Liver (tissue), 9 donors: ENCODE measurements around the gene RAB35. TPM values are rescaled to one million over a fixed set of nuclear protein-coding genes. Genes with fewer than 3 reads are reported as not detected.

ENCODE experiments used
- DNase-seq: peaks from one replicate; pipeline ENCODE4 v3.0.0-alpha.2; 2017; ENCODE audit warnings: low spot score
- H3K27ac ChIP-seq, 2 donors: one replicate each; pipeline ENCODE4 v1.7.0; 2013; ENCODE audit warnings: inconsistent platforms in 2 of 2, low read length in 2 of 2, control low read depth in 1 of 2, low read depth in 1 of 2, mild to moderate bottlenecking in 1 of 2
- H3K27me3 ChIP-seq, 4 donors: one replicate each; pipeline versions ENCODE4 v1.6.1 to v1.7.0; 2013; ENCODE audit warnings: low read length in 3 of 4, inconsistent platforms in 1 of 4, mild to moderate bottlenecking in 1 of 4, moderate library complexity in 1 of 4; ENCODE audit not compliant: control insufficient read depth in 4 of 4, insufficient read depth in 4 of 4
- H3K36me3 ChIP-seq, 4 donors: one replicate each; pipeline versions ENCODE4 v1.6.1 to v1.7.0; 2013; ENCODE audit warnings: low read length in 3 of 4, mild to moderate bottlenecking in 3 of 4, low read depth in 1 of 4, moderate library complexity in 1 of 4; ENCODE audit not compliant: control insufficient read depth in 4 of 4, insufficient read depth in 3 of 4
- H3K4me1 ChIP-seq, 4 donors: one replicate each; pipeline versions ENCODE4 v1.6.1 to v1.7.0; 2013; ENCODE audit warnings: low read length in 3 of 4, mild to moderate bottlenecking in 3 of 4, moderate library complexity in 1 of 4; ENCODE audit not compliant: control insufficient read depth in 4 of 4, insufficient read depth in 4 of 4
- H3K4me3 ChIP-seq, 3 donors: one replicate each; pipeline versions ENCODE4 v1.6.1 to v1.7.0; 2013; ENCODE audit warnings: low read length in 3 of 3, control low read depth in 1 of 3, low read depth in 1 of 3, mild to moderate bottlenecking in 1 of 3
- H3K9ac ChIP-seq, 2 donors: one replicate each; pipeline ENCODE4 v1.7.0; 2013; ENCODE audit warnings: low read length in 2 of 2, mild to moderate bottlenecking in 2 of 2, moderate library complexity in 2 of 2, control low read depth in 1 of 2, low read depth in 1 of 2
- H3K9me3 ChIP-seq, 4 donors: one replicate each; pipeline versions ENCODE4 v1.6.1 to v1.7.0; 2013; ENCODE audit warnings: low read length in 3 of 4; ENCODE audit not compliant: control insufficient read depth in 4 of 4
- CTCF ChIP-seq: fragments of 150-350 bp; IDR thresholded peaks from 2 replicates; pipeline ENCODE4 v1.5.1; 2017; ENCODE audit warnings: improper control_type of control experiment, low read depth, low read length; ENCODE audit not compliant: missing input control
- EGR1 ChIP-seq, 2 donors: IDR thresholded peaks; 2 replicates each; pipeline ENCODE4 v1.6.1; 2016 to 2018; ENCODE audit warnings: antibody characterized with exemption in 2 of 2, low read depth in 2 of 2
- FOXA1 ChIP-seq: IDR thresholded peaks from 2 replicates; pipeline ENCODE4 v1.6.1; 2016; ENCODE audit warnings: antibody characterized with exemption
- FOXA2 ChIP-seq: IDR thresholded peaks from 2 replicates; pipeline ENCODE4 v1.6.1; 2016; ENCODE audit warnings: antibody characterized with exemption
- GABPA ChIP-seq, 2 donors: IDR thresholded peaks in 1 of 2; conservative IDR thresholded peaks in 1 of 2; 2 replicates each; pipeline ENCODE4 v1.6.1; 2016; ENCODE audit warnings: antibody characterized with exemption in 2 of 2, mild to moderate bottlenecking in 1 of 2, moderate library complexity in 1 of 2
- HNF4G ChIP-seq: IDR thresholded peaks from 2 replicates; pipeline ENCODE4 v1.6.1; 2016; ENCODE audit warnings: antibody characterized with exemption
- JUND ChIP-seq, 2 donors: IDR thresholded peaks; 2 replicates each; pipeline ENCODE4 v1.6.1; 2016; ENCODE audit warnings: antibody characterized with exemption in 2 of 2
- NR2F2 ChIP-seq: IDR thresholded peaks from 2 replicates; pipeline ENCODE4 v1.6.1; 2016; ENCODE audit warnings: antibody characterized with exemption
- RAD21 ChIP-seq, 2 donors: IDR thresholded peaks; 2 replicates each; pipeline ENCODE4 v1.6.1; 2016; ENCODE audit warnings: antibody characterized with exemption in 2 of 2, mild to moderate bottlenecking in 2 of 2
- REST ChIP-seq: IDR thresholded peaks from 2 replicates; pipeline ENCODE4 v1.6.1; 2016; ENCODE audit warnings: antibody characterized with exemption, mild to moderate bottlenecking
- RXRA ChIP-seq, 2 donors: IDR thresholded peaks; 2 replicates each; pipeline ENCODE4 v1.6.1; 2017 to 2018; ENCODE audit warnings: antibody characterized with exemption in 2 of 2, mild to moderate bottlenecking in 1 of 2
- SP1 ChIP-seq: IDR thresholded peaks from 2 replicates; pipeline ENCODE4 v1.6.1; 2018; ENCODE audit warnings: antibody characterized with exemption, mild to moderate bottlenecking
- TAF1 ChIP-seq: conservative IDR thresholded peaks from 2 replicates; pipeline ENCODE4 v1.6.1; 2016; ENCODE audit warnings: antibody characterized with exemption, mild to moderate bottlenecking
- WGBS: extraction: QIAGEN DNeasy Blood & Tissue Kit; methylation state at CpG from one replicate; pipeline ENCODE4 v1.1.7; 2013; 5-methylcytosine and 5-hydroxymethylcytosine counted together
- polyA plus RNA-seq, 2 donors: library from polyadenylated mRNA; stranded (reverse) in 1 of 2; unstranded in 1 of 2; fragments of 200-250 nt in 1 of 2; fragments of >200 nt in 1 of 2; fragmentation: Nextera tagmentation in 1 of 2; extraction: Ambion mirVana in 1 of 2; gene quantifications; one replicate each; pipeline versions ENCODE4 v1.2.1 to v1.2.3, GENCODE V29; 2013 to 2015
- total RNA-seq, 2 donors: library from RNA; depleted of rRNA; stranded (reverse); fragments of >200 nt; gene quantifications; one replicate each; pipeline ENCODE4 v1.2.3, GENCODE V29; 2014
- TF ChIP-seq, protein P1 (sequence below): IDR thresholded peaks from 2 replicates; pipeline ENCODE4 v1.6.1; 2016; ENCODE audit warnings: antibody characterized with exemption
- TF ChIP-seq, protein P2 (sequence below): IDR thresholded peaks from 2 replicates; pipeline ENCODE4 v1.6.1; 2016; ENCODE audit warnings: antibody characterized with exemption
- donor health status: healthy.
- donor health status: healthy.
- donor health status: healthy.
- donor health status: healthy.
- donor health status: healthy.

Gene RAB35
- total and polyA plus RNA-seq, 4 donors = 7.4 to 14.4 (median 10.2) TPM

DNA sequence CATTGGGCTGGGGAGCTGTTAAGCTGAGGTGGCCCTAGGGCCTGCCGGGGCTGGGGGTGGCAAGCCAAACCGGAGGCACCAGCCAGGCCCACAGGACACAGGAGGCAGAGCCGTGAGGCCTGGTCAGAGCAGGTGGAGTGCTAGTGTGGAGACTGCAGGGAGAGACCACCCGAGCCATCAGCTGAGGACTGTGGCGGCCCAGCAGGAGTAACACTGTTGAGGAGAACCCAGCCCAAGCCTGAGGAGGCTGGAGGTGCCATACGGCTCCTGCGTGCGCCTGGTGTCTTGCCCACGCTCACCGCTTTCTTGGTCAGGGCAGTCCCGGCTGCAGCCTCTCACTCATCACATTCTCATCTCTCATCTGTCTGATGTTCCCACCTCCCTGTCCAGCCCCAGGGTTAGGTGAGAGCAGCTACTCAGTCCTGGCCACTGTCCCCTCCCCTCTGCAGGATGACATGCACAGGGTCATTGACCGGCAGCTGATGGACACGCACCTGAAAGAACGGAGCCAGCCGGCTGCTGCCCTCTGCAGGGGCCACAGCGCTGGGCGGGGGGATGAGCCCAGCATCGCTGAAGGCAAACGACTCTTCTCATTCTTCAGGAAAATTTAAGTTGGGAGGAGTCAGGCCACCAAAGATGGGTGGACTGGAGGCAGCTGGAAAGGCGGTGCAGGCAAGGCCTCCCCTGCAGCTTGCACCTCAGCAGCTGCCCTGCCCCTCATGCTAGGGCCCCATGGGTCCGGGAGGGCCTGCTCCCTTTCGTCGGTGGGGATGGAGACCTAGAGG lies 23.8 kb downstream of the RAB35 start:
- H3K9ac ChIP-seq = no peak overlapping the region

GRCh38 chr12:120091371-120092090 lies 25.0 kb downstream of the RAB35 start:
- no peak for DNase-seq
- TF ChIP-seq TAF1 (no peak), GABPA (IDR thresholded peaks at IDR 0.05 in 1 of 2, conservative IDR thresholded peaks at IDR 0.05 in 1 of 2) (no peak), NR2F2 (no peak), FOXA1 (no peak), RXRA (IDR thresholded peaks at IDR 0.05) (no peak), REST (no peak), SP1 (no peak), CTCF (no peak), FOXA2 (no peak), HNF4G (no peak), EGR1 (IDR thresholded peaks at IDR 0.05; ENCODE audit: low read depth in 2 of 2) (no peak), JUND (IDR thresholded peaks at IDR 0.05) (no peak)
- TF ChIP-seq, protein P1, sequence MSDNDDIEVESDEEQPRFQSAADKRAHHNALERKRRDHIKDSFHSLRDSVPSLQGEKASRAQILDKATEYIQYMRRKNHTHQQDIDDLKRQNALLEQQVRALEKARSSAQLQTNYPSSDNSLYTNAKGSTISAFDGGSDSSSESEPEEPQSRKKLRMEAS = no peak
- TF ChIP-seq, protein P2, sequence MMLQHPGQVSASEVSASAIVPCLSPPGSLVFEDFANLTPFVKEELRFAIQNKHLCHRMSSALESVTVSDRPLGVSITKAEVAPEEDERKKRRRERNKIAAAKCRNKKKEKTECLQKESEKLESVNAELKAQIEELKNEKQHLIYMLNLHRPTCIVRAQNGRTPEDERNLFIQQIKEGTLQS = no peak

More for the DNA sequence above, 23.8 kb downstream of the RAB35 start:
- WGBS = 80% methylated on average over 23 of the region's 23 CpGs
- peaks cover 2 to 17% (median 9%) of the 10 kb centered on the region in 4 donors for H3K36me3 ChIP-seq
- no peak overlapping the region for H3K4me3 ChIP-seq
- peak; percentile 52 for DNase-seq
- H3K9me3 ChIP-seq = no peaks in the 10 kb centered on the region
- H3K27ac ChIP-seq = no peak overlapping the region
- H3K4me1 ChIP-seq = peaks cover 0 to under 1% (median 0%) of the 10 kb centered on the region in 4 donors
- no peaks in the 10 kb centered on the region for H3K27me3 ChIP-seq
- TF ChIP-seq, protein P1 = no peak
- TF ChIP-seq RAD21 (IDR thresholded peaks at IDR 0.05) (peak in 1 of 2 donors; percentile 67), RXRA (IDR thresholded peaks at IDR 0.05) (peak; percentile 50 to 76), HNF4G (no peak)

More at GRCh38 chr12:120091371-120092090, 25.0 kb downstream of the RAB35 start:
- peaks cover 0 to 11% (median 2%) of the 10 kb centered on the region in 4 donors for H3K36me3 ChIP-seq
- WGBS = 88% methylated on average over 12 of the region's 12 CpGs
- no peak overlapping the region for H3K4me3 ChIP-seq
- no peak overlapping the region for H3K9ac ChIP-seq
- H3K27me3 ChIP-seq = no peaks in the 10 kb centered on the region
- no peaks in the 10 kb centered on the region for H3K9me3 ChIP-seq
- no peak overlapping the region for H3K27ac ChIP-seq
- peaks cover 0 to 12% (median 8%) of the 10 kb centered on the region in 4 donors for H3K4me1 ChIP-seq
